Measurements from ENCODE around the gene FBXW7. TPM values are rescaled to one million over a fixed set of nuclear protein-coding genes. Genes with fewer than 3 reads are reported as not detected.

FBXW7 gene
- polyA plus RNA-seq, 1 of the 3 experiments (the other 2 are of a cell fraction), result 7.7 TPM

- TF ChIP-seq FOXJ3 (CRISPR knock-in tag; IDR thresholded peaks at IDR 0.05) (no peak), JUND (IDR thresholded peaks at IDR 0.05) (no peak), NRF1 (IDR thresholded peaks at IDR 0.05; ENCODE audit: low read depth, low read length) (no peak), YY1 (IDR thresholded peaks at IDR 0.05; ENCODE audit: low read depth) (no peak), SIN3A (IDR thresholded peaks at IDR 0.05; ENCODE audit: borderline replicate concordance, low read depth, low read length) (no peak), EZH2phosphoT487 (IDR thresholded peaks at IDR 0.05; ENCODE audit: borderline replicate concordance, low read depth) (no peak), CHD2 (IDR thresholded peaks at IDR 0.05; ENCODE audit: low read length, partially characterized antibody) (no peak)
- TF ChIP-seq, protein P1, sequence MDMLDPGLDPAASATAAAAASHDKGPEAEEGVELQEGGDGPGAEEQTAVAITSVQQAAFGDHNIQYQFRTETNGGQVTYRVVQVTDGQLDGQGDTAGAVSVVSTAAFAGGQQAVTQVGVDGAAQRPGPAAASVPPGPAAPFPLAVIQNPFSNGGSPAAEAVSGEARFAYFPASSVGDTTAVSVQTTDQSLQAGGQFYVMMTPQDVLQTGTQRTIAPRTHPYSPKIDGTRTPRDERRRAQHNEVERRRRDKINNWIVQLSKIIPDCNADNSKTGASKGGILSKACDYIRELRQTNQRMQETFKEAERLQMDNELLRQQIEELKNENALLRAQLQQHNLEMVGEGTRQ (IDR thresholded peaks at IDR 0.05; ENCODE audit: borderline replicate concordance, low read depth, low read length), result no peak
Observed at GRCh38 chr4:152293527-152293926, 242.4 kb downstream of the FBXW7 start (continued).

- TF ChIP-seq NFIC (IDR thresholded peaks at IDR 0.05; ENCODE audit: borderline replicate concordance) (no peak), RCOR1 (IDR thresholded peaks at IDR 0.05; ENCODE audit: low read length) (no peak), CHD2 (IDR thresholded peaks at IDR 0.05; ENCODE audit: low read length, partially characterized antibody) (no peak), FOSL2 (IDR thresholded peaks at IDR 0.05; ENCODE audit: borderline replicate concordance, low read depth) (no peak), EP300 (IDR thresholded peaks at IDR 0.05; ENCODE audit: borderline replicate concordance in 1 of 2, low read depth in 1 of 2, low read length in 1 of 2) (no peak), IRF3 (IDR thresholded peaks at IDR 0.05; ENCODE audit: low read depth, low read length) (no peak), ZBTB33 (IDR thresholded peaks at IDR 0.05; ENCODE audit: borderline replicate concordance, low read depth) (no peak), TAF1 (IDR thresholded peaks at IDR 0.05; ENCODE audit: borderline replicate concordance, low read depth, low read length) (no peak), GATA2 (CRISPR knock-in tag; IDR thresholded peaks at IDR 0.05) (no peak), FOXM1 (IDR thresholded peaks at IDR 0.05; ENCODE audit: low read depth) (no peak), TEAD4 (IDR thresholded peaks at IDR 0.05; ENCODE audit: borderline replicate concordance, insufficient read depth) (no peak), REST (IDR thresholded peaks at IDR 0.05; ENCODE audit: low read depth, low read length) (no peak), SIN3A (IDR thresholded peaks at IDR 0.05; ENCODE audit: borderline replicate concordance, low read depth, low read length) (no peak)
- TF ChIP-seq, protein P2, sequence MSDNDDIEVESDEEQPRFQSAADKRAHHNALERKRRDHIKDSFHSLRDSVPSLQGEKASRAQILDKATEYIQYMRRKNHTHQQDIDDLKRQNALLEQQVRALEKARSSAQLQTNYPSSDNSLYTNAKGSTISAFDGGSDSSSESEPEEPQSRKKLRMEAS (IDR thresholded peaks at IDR 0.05; ENCODE audit: low read depth), result no peak
- TF ChIP-seq, protein P1 (IDR thresholded peaks at IDR 0.05; ENCODE audit: borderline replicate concordance, low read depth, low read length), result no peak
- TF ChIP-seq, protein P3, sequence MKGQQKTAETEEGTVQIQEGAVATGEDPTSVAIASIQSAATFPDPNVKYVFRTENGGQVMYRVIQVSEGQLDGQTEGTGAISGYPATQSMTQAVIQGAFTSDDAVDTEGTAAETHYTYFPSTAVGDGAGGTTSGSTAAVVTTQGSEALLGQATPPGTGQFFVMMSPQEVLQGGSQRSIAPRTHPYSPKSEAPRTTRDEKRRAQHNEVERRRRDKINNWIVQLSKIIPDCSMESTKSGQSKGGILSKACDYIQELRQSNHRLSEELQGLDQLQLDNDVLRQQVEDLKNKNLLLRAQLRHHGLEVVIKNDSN (IDR thresholded peaks at IDR 0.05; ENCODE audit: borderline replicate concordance, low read depth), result no peak
- no peak overlapping the region for H2AFZ ChIP-seq (ENCODE audit: low read depth)
- H3K9me2 ChIP-seq, result no peaks in the 10 kb centered on the region
- no peaks in the 10 kb centered on the region for H3F3A ChIP-seq (replicated peaks; ENCODE audit: insufficient read depth)
- no peaks in the 10 kb centered on the region for H4K20me1 ChIP-seq (ENCODE audit: insufficient read depth)
- no peaks in the 10 kb centered on the region for H3K27me3 ChIP-seq (ENCODE audit: insufficient read depth)
- H3K9me3 ChIP-seq, result no peaks in the 10 kb centered on the region
- H3K27ac ChIP-seq (ENCODE audit: low read depth in 2 of 2, low read length in 1 of 2), result no peak overlapping the region
- H3K9ac ChIP-seq, result no peak overlapping the region
- H3K4me2 ChIP-seq, result no peak overlapping the region
- DNase-seq, result no peak
- no peaks in the 10 kb centered on the region for H3K36me3 ChIP-seq (replicated peaks in 1 of 2; ENCODE audit: control insufficient read depth in 1 of 2, insufficient read depth in 2 of 2, low read length in 1 of 2)
- 84% methylated on average over 3 of the region's 3 CpGs for WGBS (ENCODE audit: low lambda C conversion rate)
- H3K79me2 ChIP-seq (ENCODE audit: insufficient read depth), result no peaks in the 10 kb centered on the region
- ChIA-PET CTCF (interaction anchor here (1.0 kb wide), 1 partner anchor 12 kb away, joined by 3 read pairs; no protein-coding TSS in a partner anchor), POLR2A (no interaction called here)
- H3K4me1 ChIP-seq (ENCODE audit: control insufficient read depth in 1 of 2, insufficient read depth in 2 of 2, low read depth in 1 of 2, low read length in 1 of 2), result no peaks in the 10 kb centered on the region
- no peak overlapping the region for H3K4me3 ChIP-seq (ENCODE audit: low read depth in 2 of 2, low read length in 1 of 2)
Observed at GRCh38 chr4:152290366-152290921, 245.4 kb downstream of the FBXW7 start.
